ENCODE results near the gene CDK11B.

Gene CDK11B

DNA sequence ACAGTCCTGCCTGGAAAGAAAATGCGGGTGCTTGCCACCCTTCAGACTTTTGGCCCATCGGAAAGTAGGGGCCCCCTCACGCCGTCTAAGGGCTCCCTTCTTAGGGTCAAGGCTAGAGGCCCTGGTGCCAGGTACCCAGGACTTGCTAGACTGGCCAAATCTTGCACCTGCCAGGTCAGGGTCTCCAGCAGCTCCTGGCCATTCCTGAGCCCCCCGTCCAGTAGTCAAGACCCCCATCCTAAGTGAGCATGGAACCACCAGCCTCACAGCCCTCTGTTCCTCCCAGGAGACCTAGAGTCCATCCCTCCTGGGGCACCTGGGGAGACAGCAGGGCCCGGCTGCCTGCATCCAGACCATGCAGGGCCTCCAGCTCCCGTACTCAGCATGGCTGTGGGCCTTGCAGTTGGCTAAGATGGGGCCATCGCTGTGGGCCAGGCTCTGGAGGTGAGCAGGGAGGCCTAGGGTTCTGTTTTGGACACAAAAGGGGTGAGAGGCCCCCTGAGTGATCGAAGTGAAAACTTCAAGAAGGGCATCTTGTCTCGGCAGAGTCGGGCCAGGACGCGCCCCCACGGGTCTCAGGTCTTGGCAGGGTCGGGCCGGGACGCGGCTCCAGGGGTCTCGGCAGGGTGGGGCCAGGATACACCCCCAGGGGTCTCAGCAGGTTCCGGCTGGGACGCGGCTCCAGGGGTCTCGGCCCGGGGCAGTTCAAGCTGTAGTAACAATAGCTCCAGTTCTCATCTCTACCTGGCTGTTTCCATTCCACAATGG is 64.8 kb downstream of the CDK11B start:
- no peaks in the 10 kb centered on the region for H3K36me3 ChIP-seq (ENCODE audit: control insufficient read depth, insufficient read depth, low read length)
- no peak overlapping the region for H3K27ac ChIP-seq (ENCODE audit: low read depth, low read length, severe bottlenecking)
- H3K9me3 ChIP-seq (ENCODE audit: control insufficient read depth, low read length): no peaks in the 10 kb centered on the region
- 92 to 93% methylated on average over 23 of the region's 24 CpGs for WGBS, 2 experiments (ENCODE audit: insufficient coverage in 2 of 2)
- H3K4me1 ChIP-seq (ENCODE audit: control insufficient read depth, insufficient read depth, low read length, poor library complexity, severe bottlenecking): peaks cover 3% of the 10 kb centered on the region
- no peak overlapping the region for H3K4me3 ChIP-seq (ENCODE audit: extremely low read depth, insufficient read depth, low read length, poor library complexity, severe bottlenecking)

- Histone ChIP-seq H3K4me1 (ENCODE audit: control insufficient read depth, insufficient read depth, low read length, poor library complexity, severe bottlenecking) (no peaks in the 10 kb centered on the region), H3K9me3 (ENCODE audit: control insufficient read depth, low read length) (no peaks in the 10 kb centered on the region), H3K36me3 (ENCODE audit: control insufficient read depth, insufficient read depth, low read length) (no peaks in the 10 kb centered on the region), H3K4me3 (ENCODE audit: extremely low read depth, insufficient read depth, low read length, poor library complexity, severe bottlenecking) (no peak overlapping the region), H3K27ac (ENCODE audit: low read depth, low read length, severe bottlenecking) (no peak overlapping the region)
- WGBS, 2 experiments (ENCODE audit: insufficient coverage in 2 of 2): 89 to 96% methylated on average over 13 of the region's 13 CpGs
These were observed 67.4 kb downstream of the CDK11B start for GRCh38 chr1:1591452-1591851.
